Psoas muscle (tissue), 8 donors: ENCODE measurements around the gene C12orf50. TPM values are rescaled to one million over a fixed set of nuclear protein-coding genes. Genes with fewer than 3 reads are reported as not detected.

ENCODE experiments used
- ATAC-seq, 4 donors: fragments of 200-7000 bp; cut with Tn5 transposase; one replicate each; pipeline ENCODE4 v1.9.1; 2020; ENCODE audit warnings: moderate library complexity in 3 of 4, mild to moderate bottlenecking in 2 of 4
- DNase-seq, 2 donors: peaks; one replicate each; pipeline ENCODE4 v3.0.0-alpha.2; 2020
- H3K27ac ChIP-seq: fragments of 200-600 bp; one replicate; pipeline ENCODE4 v1.8.0; 2022
- H3K27me3 ChIP-seq, 3 donors: fragments of 200-600 bp in 1 of 3; one replicate each; pipeline versions ENCODE4 v1.6.1 to v1.8.0; 2013 to 2022; ENCODE audit warnings: low read length in 2 of 3, mild to moderate bottlenecking in 2 of 3, moderate library complexity in 1 of 3; ENCODE audit not compliant: insufficient read depth in 3 of 3
- H3K36me3 ChIP-seq, 2 donors: fragments of 200-600 bp in 1 of 2; one replicate each; pipeline versions ENCODE4 v1.6.1 to v1.8.0; 2013 to 2022; ENCODE audit warnings: low read depth in 1 of 2, mild to moderate bottlenecking in 1 of 2, moderate library complexity in 1 of 2; ENCODE audit not compliant: insufficient read depth in 1 of 2
- H3K4me1 ChIP-seq: fragments of 200-600 bp; one replicate; pipeline ENCODE4 v1.8.0; 2022
- H3K4me3 ChIP-seq: fragments of 200-600 bp; one replicate; pipeline ENCODE4 v1.8.0; 2022; ENCODE audit warnings: mild to moderate bottlenecking
- H3K9me3 ChIP-seq: fragments of 200-600 bp; one replicate; pipeline ENCODE4 v1.8.0; 2022
- CTCF ChIP-seq: fragments of 200-600 bp; IDR thresholded peaks from one replicate; pipeline ENCODE4 v1.8.0; 2022; ENCODE audit warnings: antibody characterized with exemption
- WGBS, 3 donors: extraction: QIAGEN DNeasy Blood & Tissue Kit; methylation state at CpG; one replicate each; pipeline versions ENCODE4 v1.1.6 to v1.1.7; 2013; 5-methylcytosine and 5-hydroxymethylcytosine counted together
- intact Hi-C, 2 donors: fragments of 100-400 bp; cut with DNase I; formaldehyde crosslinking; loops; one replicate each; pipeline versions ENCODE4 v1.11.0 to v1.14.2; 2022
- polyA plus RNA-seq, 3 donors: library from polyadenylated mRNA; stranded (reverse); fragments of 200-250 nt; gene quantifications; one replicate each; pipeline ENCODE4 v1.2.3, GENCODE V29; 2013
- total RNA-seq, 4 donors: library from RNA; stranded (reverse); fragmentation: NEBNext Ultra II Directional in 2 of 4; extraction: Animal tissue kit (Norgen Biotek cat#: 25700) in 2 of 4; gene quantifications; one replicate each; pipeline versions ENCODE4 v1.2.1 to v1.2.4, GENCODE V29; 2021 to 2023
- donor health status: healthy with polysubstance abuse.
- donor health status: DM: no; HTN: no; CAD: no; lungs with moderate emphysema.
- donor health status: Bipolar disorder and iron deficiency.
- donor health status: healthy.
- donor health status: DM: yes; HTN: yes; CAD: no.
- donor health status: DM: no; HTN: no; CAD: no.
- donor health status: DM: no; HTN: no; CAD: no.
- donor health status: DM: yes; HTN: yes; CAD: no.

The C12orf50 gene
- total and polyA plus RNA-seq, 7 donors, result 0.09 to 0.20 (median 0.09) TPM; not detected in 4

GRCh38 chr12:87933991-87934390 is 95.2 kb downstream of the C12orf50 start:
- H3K27me3 ChIP-seq, result no peaks in the 10 kb centered on the region
- H3K4me3 ChIP-seq, result no peak overlapping the region
- no peaks in the 10 kb centered on the region for H3K9me3 ChIP-seq
- H3K4me1 ChIP-seq, result no peaks in the 10 kb centered on the region
- ATAC-seq, result no peak
- TF ChIP-seq CTCF, result no peak
- no peaks in the 10 kb centered on the region for H3K36me3 ChIP-seq
- no peak overlapping the region for H3K27ac ChIP-seq
- intact Hi-C loops, result no loop called here
- no peak for DNase-seq

GRCh38 chr12:87931812-87932211 is 97.4 kb downstream of the C12orf50 start:
- Histone ChIP-seq H3K36me3 (no peaks in the 10 kb centered on the region), H3K4me1 (no peaks in the 10 kb centered on the region), H3K27me3 (no peaks in the 10 kb centered on the region), H3K27ac (no peak overlapping the region), H3K4me3 (no peak overlapping the region), H3K9me3 (no peaks in the 10 kb centered on the region)
- intact Hi-C loops, result no loop called here
- ATAC-seq (no peak), DNase-seq (no peak)
- TF ChIP-seq CTCF, result no peak
- 83 to 89% (median 87%) methylated on average over 3 of the region's 3 CpGs for WGBS, 3 donors

- no peak for TF ChIP-seq CTCF
- Histone ChIP-seq H3K27ac (no peak overlapping the region), H3K27me3 (no peaks in the 10 kb centered on the region), H3K4me3 (no peak overlapping the region), H3K36me3 (no peaks in the 10 kb centered on the region), H3K9me3 (no peaks in the 10 kb centered on the region), H3K4me1 (no peaks in the 10 kb centered on the region)
- no peak for ATAC-seq
- intact Hi-C loops, result no loop called here
- 86 to 94% (median 89%) methylated on average over 1 of the region's 1 CpG for WGBS, 3 donors
- no peak for DNase-seq
Measured at GRCh38 chr12:87930627-87931026, 98.6 kb downstream of the C12orf50 start.

Other genes starting within 250 kb of the C12orf50 start
- gene CEP290, start 112.7 kb upstream of the C12orf50 start, total RNA-seq, result 1 to 10 TPM; 3.2 to 7.2 (median 5.0) TPM
- 1 to 10 TPM; 1.8 to 7.8 (median 4.2) TPM for gene CEP290, start 112.7 kb upstream of the C12orf50 start, polyA plus RNA-seq
- 1 to 10 TPM; 5.5 to 8.5 (median 7.0) TPM for gene TMTC3, start 112.9 kb upstream of the C12orf50 start, total RNA-seq
- 1 to 10 TPM; 1.4 to 4.9 (median 2.9) TPM for gene TMTC3, start 112.9 kb upstream of the C12orf50 start, polyA plus RNA-seq